WTC11 (cell line): Measurements from ENCODE around the gene TPT1. TPM values are rescaled to one million over a fixed set of nuclear protein-coding genes. Genes with fewer than 3 reads are reported as not detected.
A peak's percentile ranks its signal among the peaks of the same experiment; 100 is the strongest.

Experiments used
- AFF4 ChIP-seq: sonication (generic); formaldehyde crosslinking; IDR thresholded peaks from 2 replicates; pipeline ENCODE4 v1.8.1; 2023; ENCODE audit warnings: mild to moderate bottlenecking, missing genetic modification reagents, borderline replicate concordance
- CREM ChIP-seq: sonication (generic); formaldehyde crosslinking; IDR thresholded peaks from 2 replicates; pipeline ENCODE4 v1.8.1; 2022; ENCODE audit warnings: mild to moderate bottlenecking, missing genetic modification reagents, moderate library complexity
- CTCF ChIP-seq: fragments of 200-600 bp; IDR thresholded peaks from 2 replicates; pipeline ENCODE4 v1.8.0; 2022; ENCODE audit warnings: antibody characterized with exemption
- E2F5 ChIP-seq: sonication (generic); formaldehyde crosslinking; IDR thresholded peaks from 2 replicates; pipeline ENCODE4 v1.8.1; 2022; ENCODE audit warnings: mild to moderate bottlenecking, moderate library complexity, missing genetic modification reagents
- ERG ChIP-seq: fragments of 250-450 bp; sonication (Bioruptor Pico); IDR thresholded peaks from 2 replicates; pipeline ENCODE4 v1.8.0; 2021; ENCODE audit warnings: mild to moderate bottlenecking
- HMGA2 ChIP-seq: fragments of 250-450 bp; sonication (Bioruptor Pico); IDR thresholded peaks from 2 replicates; pipeline ENCODE4 v1.4.0; 2021; ENCODE audit warnings: mild to moderate bottlenecking, moderate library complexity
- HMGXB4 ChIP-seq: sonication (generic); formaldehyde crosslinking; IDR thresholded peaks from 2 replicates; pipeline ENCODE4 v1.8.1; 2023; ENCODE audit warnings: mild to moderate bottlenecking, moderate library complexity, missing genetic modification reagents
- IRF1 ChIP-seq: sonication (generic); formaldehyde crosslinking; IDR thresholded peaks from 2 replicates; pipeline ENCODE4 v1.8.0; 2023; ENCODE audit warnings: missing genetic modification reagents
- IRF2 ChIP-seq: sonication (generic); formaldehyde crosslinking; IDR thresholded peaks from 2 replicates; pipeline ENCODE4 v1.8.0; 2022; ENCODE audit warnings: low read depth, missing genetic modification reagents, borderline replicate concordance
- NR3C1 ChIP-seq: sonication (generic); formaldehyde crosslinking; conservative IDR thresholded peaks from 2 replicates; pipeline ENCODE4 v1.8.1; 2023; ENCODE audit warnings: low read depth, mild to moderate bottlenecking, missing genetic modification reagents
- PREB ChIP-seq: sonication (generic); formaldehyde crosslinking; IDR thresholded peaks from 2 replicates; pipeline ENCODE4 v1.8.1; 2022; ENCODE audit warnings: mild to moderate bottlenecking, missing genetic modification reagents, moderate library complexity, borderline replicate concordance
- SOX15 ChIP-seq: fragments of 250-450 bp; sonication (Bioruptor Pico); IDR thresholded peaks from 2 replicates; pipeline ENCODE4 v1.9.0; 2021; ENCODE audit warnings: mild to moderate bottlenecking
- STAT6 ChIP-seq: sonication (generic); formaldehyde crosslinking; conservative IDR thresholded peaks from 2 replicates; pipeline ENCODE4 v1.8.1; 2023; ENCODE audit warnings: mild to moderate bottlenecking, low read depth, missing genetic modification reagents, moderate library complexity
- USF1 ChIP-seq: sonication (generic); formaldehyde crosslinking; IDR thresholded peaks from 2 replicates; pipeline ENCODE4 v1.8.0; 2022; ENCODE audit warnings: mild to moderate bottlenecking, missing genetic modification reagents
- ZBTB43 ChIP-seq: sonication (generic); formaldehyde crosslinking; IDR thresholded peaks from 2 replicates; pipeline ENCODE4 v1.8.1; 2023; ENCODE audit warnings: mild to moderate bottlenecking, missing genetic modification reagents
- ZMAT4 ChIP-seq: fragments of 250-450 bp; sonication (Bioruptor Pico); IDR thresholded peaks from 2 replicates; pipeline ENCODE4 v1.9.0; 2021; ENCODE audit warnings: mild to moderate bottlenecking
- ZNF416 ChIP-seq: fragments of 250-450 bp; sonication (Bioruptor Pico); IDR thresholded peaks from 2 replicates; pipeline ENCODE4 v1.9.0; 2021; ENCODE audit warnings: mild to moderate bottlenecking, inconsistent platforms
- ZNF512 ChIP-seq: sonication (generic); formaldehyde crosslinking; IDR thresholded peaks from 2 replicates; pipeline ENCODE4 v1.8.1; 2022; ENCODE audit warnings: missing genetic modification reagents, borderline replicate concordance
- total RNA-seq: library from RNA; stranded (reverse); gene quantifications from 3 replicates; pipeline ENCODE4 v1.2.3, GENCODE V29; 2021

TPT1 gene
- total RNA-seq, 1 experiment from 2014 or later = 1,861 TPM

- TF ChIP-seq HMGXB4 (CRISPR knock-in tag) (0 out of 2 replicates have a peak, but pooled peaks have one; percentile 52), IRF2 (CRISPR knock-in tag) (no peak), PREB (CRISPR knock-in tag) (0 out of 2 replicates have a peak, but pooled peaks have one; percentile 11), CTCF (no peak), CREM (CRISPR knock-in tag) (0 out of 2 replicates have a peak, but pooled peaks have one; percentile 2), AFF4 (CRISPR knock-in tag) (no peak), ZBTB43 (CRISPR knock-in tag) (no peak), ZNF512 (CRISPR knock-in tag) (no peak), IRF1 (CRISPR knock-in tag) (no peak), HMGA2 (peak; percentile 28; the same call in 1 of the 2 replicates), USF1 (CRISPR knock-in tag) (peak; percentile 53; the same call in 1 of the 2 replicates), STAT6 (no peak), E2F5 (no peak), ZNF416 (CRISPR knock-in tag) (peak; percentile 80; the same call in 1 of the 2 replicates), NR3C1 (CRISPR knock-in tag) (no peak), SOX15 (CRISPR knock-in tag) (no peak), ERG (CRISPR knock-in tag) (peak; percentile 77; the same call in 1 of the 2 replicates), ZMAT4 (CRISPR knock-in tag) (peak; percentile 61)
Measured at GRCh38 chr13:45340422-45341033, 455 bp downstream of the TPT1 start (continued).
